HG03135 (cell line): ENCODE results near the gene SPON2.

Source experiments
- ATAC-seq: cut with Tn5 transposase; IDR thresholded peaks from one replicate; pipeline ENCODE4 v1.9.1; 2021; ENCODE audit warnings: mild to moderate bottlenecking, moderate library complexity; ENCODE audit not compliant: unreplicated experiment

SPON2 gene

GRCh38 chr4:1208970-1209704 lies 36.8 kb upstream of the SPON2 start:
- no peak for ATAC-seq

- no peak for ATAC-seq
These were observed 36.0 kb upstream of the SPON2 start for GRCh38 chr4:1208266-1208961.

- no peak for ATAC-seq
These were observed 35.4 kb upstream of the SPON2 start for GRCh38 chr4:1207603-1208265.

GRCh38 chr4:1207157-1207470 lies 34.7 kb upstream of the SPON2 start:
- ATAC-seq: no peak

GRCh38 chr4:1206299-1207156 lies 34.1 kb upstream of the SPON2 start:
- no peak for ATAC-seq

- no peak for ATAC-seq
These were observed 33.4 kb upstream of the SPON2 start for GRCh38 chr4:1205586-1206298.

GRCh38 chr4:1204828-1205585 lies 32.6 kb upstream of the SPON2 start:
- no peak for ATAC-seq

GRCh38 chr4:1204286-1204827 lies 32.0 kb upstream of the SPON2 start:
- no peak for ATAC-seq

- no peak for ATAC-seq
These were observed 30.7 kb upstream of the SPON2 start for GRCh38 chr4:1203026-1203616.

GRCh38 chr4:1202526-1203011 lies 30.2 kb upstream of the SPON2 start:
- no peak for ATAC-seq

GRCh38 chr4:1201851-1202525 lies 29.6 kb upstream of the SPON2 start:
- ATAC-seq: peak; percentile 39

GRCh38 chr4:1200425-1201035 lies 28.1 kb upstream of the SPON2 start:
- no peak for ATAC-seq

- no peak for ATAC-seq
These were observed 27.4 kb upstream of the SPON2 start for GRCh38 chr4:1199556-1200331.

- no peak for ATAC-seq
These were observed 25.9 kb upstream of the SPON2 start for GRCh38 chr4:1198098-1198844.

GRCh38 chr4:1196421-1197183 lies 24.2 kb upstream of the SPON2 start:
- no peak for ATAC-seq

- no peak for ATAC-seq
These were observed 23.6 kb upstream of the SPON2 start for GRCh38 chr4:1195891-1196401.
